NCI-H2227 treated with DMSO at 0.1 percent for 48 hours (cell line): ENCODE results near the gene CTDSP2.

Experiments used
- DNase-seq: peaks from one replicate; lab custom pipeline; 2025; lab: John Stamatoyannopoulos, UW

CTDSP2 gene

DNA sequence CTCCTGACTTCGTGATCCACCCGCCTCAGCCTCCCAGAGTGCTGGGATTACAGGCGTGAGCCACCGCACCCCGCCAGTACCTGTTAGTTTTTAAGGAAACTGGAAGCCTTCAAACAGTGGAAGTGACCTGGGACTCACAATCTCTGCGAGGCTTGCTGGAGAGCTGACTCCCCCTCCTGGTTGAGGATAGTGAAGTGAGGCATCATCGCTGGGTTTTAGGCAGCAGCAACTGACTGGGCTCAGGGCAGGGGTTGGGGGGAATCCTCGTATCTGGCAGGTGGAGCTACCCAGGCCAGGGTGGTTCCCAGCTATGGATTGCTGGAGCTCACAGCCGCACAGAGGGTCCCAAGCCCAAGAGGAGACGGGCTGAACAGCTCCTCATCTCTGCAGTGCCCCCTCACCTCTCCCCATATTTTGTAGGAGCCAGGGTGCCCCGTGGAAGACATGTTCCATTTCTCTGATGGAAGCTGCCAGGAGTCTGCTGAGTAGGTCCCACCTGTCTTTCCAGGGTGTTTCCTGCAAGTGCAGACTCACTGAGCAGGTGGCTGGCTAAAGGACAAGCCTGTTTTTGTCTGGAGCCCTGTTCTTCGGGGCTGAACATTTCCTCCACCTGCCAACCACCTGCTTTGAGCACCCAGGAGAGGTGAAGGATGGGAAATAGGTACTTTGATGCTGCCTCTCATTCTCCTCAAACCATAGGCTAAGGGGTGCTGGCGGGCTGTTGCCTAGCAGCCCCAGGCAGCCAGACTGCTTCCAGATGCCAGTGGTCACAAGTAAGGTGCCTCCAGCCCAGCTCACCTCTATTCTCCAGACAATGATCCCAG lies 31.1 kb downstream of the CTDSP2 start:
- DNase-seq, result no peak

DNA sequence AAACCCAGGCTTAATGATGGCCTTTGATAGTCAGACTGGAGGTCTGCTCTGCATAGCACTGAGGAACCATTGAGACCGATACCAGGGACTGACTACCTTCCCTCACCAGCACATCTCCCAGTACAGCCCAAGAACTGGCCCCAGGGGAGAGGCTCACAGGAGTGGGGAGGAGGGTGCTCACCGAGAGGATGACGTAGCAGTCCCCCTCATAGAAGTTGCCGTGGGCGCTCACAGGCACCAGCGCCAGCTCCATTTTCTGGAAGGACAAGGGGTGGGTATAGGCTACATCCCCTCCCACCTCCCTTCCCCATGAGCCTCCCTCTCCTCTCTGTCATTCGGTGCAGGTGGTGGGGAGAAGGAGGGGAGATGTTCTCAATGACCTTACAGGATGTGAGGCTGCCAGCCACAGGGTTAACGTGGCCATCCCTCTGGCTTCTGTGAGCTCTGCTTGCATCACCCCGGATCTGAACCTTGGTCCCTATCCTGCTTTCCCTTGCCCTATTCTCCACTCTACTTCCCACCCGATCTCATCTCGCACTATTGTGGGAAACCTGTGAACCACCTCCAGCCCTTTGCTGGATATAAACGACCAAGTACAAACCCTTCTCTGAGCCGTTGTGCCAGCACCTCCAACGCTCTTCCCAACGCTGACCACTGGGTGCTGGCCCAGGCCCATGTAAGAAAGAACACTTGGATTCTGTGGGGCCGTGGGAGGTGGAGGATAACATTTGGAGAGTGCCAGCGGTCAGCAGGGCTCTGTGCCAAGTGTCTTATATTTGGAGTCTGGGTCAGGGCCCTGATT lies 32.4 kb downstream of the CTDSP2 start:
- no peak for DNase-seq

DNA sequence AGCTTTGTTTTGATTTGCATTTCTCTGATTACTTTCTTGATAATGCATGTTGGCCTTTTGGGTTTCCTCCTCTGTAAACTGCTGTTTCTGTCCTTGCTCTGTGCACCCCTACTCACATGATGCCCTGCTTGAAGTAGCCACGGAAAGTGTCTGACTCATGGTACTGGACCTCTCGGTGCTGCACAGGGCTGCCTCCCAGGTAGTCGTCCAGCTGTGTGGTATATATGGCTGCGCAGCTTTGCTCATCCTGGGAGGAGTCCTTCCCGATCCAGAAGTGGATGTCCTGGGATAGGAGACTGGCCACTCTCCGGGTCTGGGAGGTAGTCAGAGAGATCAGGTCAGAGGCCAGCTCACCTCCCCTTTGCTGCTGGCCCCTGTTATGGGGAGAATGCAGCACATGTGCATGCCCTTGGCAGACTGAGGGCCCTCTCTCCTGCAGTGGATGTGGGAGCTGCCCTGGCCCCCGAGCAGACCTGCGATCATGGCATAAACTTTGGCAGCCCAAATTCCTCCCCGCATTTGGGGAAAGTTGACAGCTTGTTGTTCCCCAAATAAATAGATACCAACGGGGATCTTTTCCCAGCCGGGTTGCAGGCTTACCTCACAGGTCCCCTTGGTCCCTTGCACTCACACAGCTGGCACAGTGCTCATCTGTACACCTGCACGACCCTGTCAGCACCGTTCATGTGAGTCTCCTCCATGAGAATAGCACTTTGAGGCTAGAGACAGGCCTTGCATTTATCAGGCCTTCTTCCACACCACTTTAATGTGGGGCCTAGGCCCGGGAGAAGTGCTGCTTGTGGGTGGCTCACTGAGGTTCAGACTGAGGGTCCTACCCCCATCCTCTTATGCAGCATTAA lies 33.2 kb downstream of the CTDSP2 start:
- DNase-seq, result no peak

DNA sequence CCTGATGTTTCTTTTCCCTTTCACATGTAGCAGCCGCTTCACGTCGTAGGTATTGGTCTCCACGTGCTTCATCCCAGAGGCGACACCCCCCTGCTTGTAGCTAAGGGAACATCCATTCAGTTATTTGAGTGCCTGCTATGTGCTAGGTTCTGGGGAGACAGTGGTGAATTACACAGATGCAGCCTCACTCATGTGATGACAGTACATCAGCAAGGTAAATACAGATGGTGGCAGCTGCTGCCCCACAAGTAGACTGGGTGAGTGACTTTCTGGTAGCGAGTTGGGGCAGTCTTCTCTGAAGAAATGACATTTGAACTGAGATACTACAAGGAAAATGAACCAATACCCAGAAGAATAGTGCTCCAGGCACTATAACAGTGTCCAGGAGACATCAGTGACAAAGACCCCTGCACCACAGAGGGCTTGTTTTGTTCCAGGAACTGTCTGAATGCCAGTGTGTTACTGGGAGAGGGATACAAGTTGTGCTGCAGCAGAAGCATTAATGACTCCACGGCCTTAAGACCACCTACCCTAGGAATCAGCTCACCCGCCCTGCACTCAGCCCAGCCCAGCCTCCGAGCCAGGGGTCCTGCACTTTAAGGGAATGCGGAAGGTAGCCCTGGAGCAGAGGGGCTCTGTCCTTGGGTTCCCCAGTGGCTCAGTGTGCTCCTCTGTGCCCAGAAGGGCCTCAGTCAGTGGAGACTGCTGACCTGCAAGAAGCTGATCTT lies 35.3 kb downstream of the CTDSP2 start:
- DNase-seq, result no peak

DNA sequence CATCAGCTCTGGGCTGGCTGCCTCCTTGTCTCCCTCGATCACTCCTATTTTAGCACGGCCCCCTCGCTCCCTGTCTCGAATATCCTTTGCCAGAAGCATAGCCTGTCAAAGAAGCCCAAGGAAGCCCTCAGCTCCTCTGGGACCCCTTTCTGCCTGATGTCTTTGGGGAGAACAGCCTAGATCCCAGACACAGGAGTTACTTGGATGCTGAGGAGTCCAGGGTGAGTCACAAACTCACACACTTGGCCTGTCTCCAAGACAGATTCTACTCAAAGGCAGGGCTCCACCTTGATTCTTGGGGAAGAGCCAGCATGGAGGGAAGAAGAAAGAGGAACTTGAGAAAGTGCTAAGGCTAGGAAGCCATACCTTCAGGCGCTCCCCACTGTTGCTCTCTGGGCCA lies 36.1 kb downstream of the CTDSP2 start:
- DNase-seq, result no peak

DNA sequence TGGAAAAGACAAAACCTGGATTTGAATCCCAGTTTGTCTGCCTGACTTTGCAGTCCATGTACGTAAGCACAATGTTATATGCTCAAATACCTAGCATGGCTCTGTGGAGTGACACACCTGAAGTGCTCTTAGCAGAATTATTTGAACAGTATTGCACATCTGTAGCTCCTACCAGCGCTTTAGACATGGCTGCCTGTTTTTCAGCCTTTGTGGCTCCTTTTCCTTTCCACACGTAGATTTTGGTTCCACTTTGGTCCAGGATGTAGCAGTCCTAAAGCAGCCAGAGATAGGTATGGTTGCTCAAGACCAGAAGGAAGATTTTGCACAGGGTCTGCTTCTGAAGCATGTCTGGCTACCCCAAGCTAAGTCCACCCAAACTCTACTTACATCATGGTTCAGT lies 37.1 kb downstream of the CTDSP2 start:
- DNase-seq, result no peak

DNA sequence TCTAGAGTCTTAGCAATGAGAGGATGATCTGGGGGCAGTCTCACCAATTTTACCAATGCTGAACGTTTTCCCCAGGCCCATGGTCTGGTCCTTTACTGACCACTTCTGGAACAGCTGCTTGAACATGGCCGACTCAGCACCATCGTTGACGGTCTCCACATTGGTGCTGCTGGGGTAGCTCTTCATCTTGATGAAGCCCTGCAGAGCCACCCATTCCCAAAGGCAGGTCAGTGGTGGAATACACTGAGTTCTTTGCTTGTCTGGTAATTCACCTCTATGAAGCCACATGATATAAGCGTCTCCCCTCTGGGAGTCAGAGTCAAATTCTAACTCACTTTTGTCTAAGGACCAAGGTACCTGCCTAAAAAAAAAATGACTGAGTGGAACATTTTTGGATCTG lies 38.2 kb downstream of the CTDSP2 start:
- DNase-seq, result no peak

DNA sequence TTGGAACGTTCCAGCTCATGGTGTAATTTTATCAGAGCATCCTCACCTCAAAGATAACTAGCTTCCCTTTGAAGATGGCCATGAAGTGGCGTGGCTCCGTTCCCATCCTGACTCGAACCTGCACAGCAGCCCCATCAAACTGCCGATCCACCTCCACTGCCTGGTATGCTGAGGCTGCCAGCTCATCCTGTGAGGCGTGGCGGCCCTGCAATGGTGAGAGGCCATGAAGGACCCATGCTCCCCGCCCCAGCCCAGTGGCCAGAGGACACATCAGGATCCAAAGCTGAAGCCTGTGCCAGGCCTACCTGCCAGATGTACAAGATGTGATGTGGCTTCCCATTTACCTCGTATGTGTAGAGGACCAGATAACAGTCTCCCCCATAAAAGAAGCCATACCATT lies 39.2 kb downstream of the CTDSP2 start:
- no peak for DNase-seq

DNA sequence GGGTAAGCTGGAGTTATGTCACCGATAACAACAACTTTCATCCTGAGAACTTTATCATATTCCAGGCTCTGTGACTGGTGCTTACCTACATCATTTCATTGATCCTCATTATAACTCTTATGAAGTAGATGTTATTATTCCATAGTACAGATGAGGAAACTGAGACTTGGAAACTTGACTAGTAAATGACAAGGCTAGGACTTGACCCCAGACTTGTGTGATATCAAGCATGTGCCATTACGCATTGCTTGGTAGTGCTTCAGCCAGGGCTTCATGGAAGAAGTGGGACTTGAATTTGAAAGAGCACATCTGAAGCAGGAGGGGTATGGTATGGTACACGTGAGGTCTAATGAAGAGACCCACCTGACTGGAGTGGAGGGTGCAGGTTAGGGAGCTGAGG lies 39.9 kb downstream of the CTDSP2 start:
- no peak for DNase-seq

DNA sequence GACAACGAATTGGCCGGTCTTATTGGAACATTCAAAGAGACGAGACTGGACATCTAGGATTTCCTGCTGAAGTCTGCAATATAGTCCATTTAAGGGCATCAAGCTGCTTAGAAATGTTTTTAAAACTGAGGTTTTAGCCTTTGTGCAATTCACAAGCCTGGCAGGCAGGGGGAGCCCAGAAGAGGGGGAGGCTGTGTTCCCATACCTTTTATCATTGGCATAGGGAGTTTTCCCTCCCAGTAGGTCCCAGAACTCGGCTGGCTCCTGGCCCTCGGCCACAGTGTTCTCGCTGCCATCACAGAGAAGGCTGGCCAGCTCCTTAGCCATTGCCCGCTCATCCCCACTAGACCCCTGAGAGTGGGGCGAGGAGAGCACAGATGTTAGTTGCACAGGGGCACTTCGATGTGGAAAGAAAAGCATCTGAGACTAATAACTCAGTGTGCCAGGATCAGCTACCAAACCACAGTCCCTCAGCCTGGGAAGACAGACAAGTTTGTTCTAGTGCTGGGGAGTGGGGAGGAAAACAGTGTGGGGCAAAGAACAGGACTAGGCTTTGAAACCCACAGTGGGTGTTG lies 43.1 kb downstream of the CTDSP2 start:
- peak; percentile 2 for DNase-seq

DNA sequence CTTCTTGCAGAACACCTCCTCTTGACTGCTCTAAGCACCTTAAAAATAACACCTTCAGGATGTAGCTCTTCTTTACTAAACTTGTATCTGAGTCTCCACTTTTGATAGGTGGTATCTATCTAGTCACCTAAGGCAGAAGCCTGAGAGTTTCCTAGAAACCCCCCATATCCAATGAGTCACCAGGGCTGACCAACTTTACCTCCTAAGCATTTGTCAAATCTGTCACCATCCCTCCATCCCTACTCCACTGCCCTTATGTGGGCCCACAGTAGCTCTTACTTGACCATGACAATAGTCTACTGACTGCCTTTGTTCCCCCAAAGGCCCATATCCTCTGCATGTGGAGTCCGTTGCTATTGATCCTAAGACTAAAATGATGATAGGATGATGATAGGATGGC lies 43.9 kb downstream of the CTDSP2 start:
- DNase-seq, result no peak

DNA sequence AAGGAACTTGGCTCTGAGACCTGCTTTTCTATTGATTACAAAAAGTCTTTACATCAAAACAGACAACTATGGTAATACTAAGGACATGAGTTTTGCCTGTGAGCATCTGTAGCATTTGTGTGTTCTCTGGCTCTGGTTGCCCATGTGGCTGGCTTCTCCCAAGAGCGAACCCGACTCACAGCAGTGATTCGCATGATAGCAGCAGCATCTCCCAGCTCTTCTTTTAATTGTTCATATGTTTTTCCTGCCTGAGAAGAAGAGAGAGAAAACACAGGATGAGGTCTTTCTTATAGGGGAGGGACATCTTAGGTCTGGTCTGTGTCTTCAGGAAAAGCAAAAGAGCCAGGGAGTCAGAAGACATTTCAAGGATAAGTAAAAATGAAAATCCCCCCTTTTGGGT lies 45.6 kb downstream of the CTDSP2 start:
- DNase-seq, result no peak

DNA sequence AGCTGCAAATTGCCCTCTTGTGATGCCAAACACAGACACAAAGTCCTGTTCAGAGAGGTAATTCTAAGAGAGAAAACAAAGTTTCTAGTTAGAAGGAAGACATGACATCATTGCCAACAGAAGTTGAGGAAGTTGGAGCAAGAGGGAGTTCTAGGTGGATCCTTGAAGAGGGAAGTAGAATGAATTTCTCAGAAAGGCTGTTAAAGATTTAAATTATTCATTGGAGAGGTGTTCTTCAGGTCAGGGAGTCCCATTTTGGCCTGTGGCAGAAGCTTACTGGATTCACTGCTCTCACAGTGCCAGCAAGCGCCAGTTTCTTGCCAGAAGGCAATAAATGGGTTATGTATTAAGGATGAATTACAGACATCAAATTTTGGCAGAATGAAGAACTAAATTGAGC lies 48.6 kb downstream of the CTDSP2 start:
- DNase-seq, result no peak

DNA sequence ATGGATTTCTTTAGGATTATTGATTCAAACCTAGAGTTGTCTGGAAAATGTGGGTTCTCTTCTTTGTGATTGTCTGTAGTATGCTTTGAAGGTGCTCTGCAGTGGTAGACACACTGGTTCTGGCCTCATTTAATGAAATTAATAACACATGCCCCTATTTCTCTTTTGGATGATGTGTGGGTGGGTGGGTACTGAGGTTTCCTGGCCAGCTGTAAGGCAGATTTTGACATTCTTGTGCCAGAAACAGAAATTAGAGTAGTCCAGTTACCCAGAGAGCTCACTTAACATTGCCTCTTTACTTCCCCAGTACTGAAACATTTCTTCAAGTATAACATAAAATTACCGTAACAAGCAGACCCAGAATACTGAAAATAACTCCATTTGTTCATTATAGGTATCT lies 49.5 kb downstream of the CTDSP2 start:
- DNase-seq, result no peak

DNA sequence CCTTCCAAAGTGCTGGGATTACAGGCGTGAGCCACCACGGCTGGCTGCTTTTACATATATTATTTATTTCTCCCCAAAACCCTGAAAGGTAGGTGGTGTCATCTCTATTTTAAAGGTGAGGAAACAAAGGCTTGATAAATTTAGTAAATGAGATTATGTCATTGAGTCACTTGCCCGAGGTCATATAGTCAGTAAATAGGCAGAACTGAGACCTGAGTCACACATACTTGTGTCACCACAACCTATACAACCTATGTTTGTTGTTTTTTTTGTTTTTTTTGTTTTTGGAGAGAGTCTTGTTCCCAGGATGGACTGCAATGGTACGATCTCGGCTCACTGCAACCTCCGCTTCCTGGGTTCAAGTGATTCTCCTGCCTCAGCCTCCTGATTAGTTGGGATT lies 51.2 kb downstream of the CTDSP2 start:
- DNase-seq, result no peak

DNA sequence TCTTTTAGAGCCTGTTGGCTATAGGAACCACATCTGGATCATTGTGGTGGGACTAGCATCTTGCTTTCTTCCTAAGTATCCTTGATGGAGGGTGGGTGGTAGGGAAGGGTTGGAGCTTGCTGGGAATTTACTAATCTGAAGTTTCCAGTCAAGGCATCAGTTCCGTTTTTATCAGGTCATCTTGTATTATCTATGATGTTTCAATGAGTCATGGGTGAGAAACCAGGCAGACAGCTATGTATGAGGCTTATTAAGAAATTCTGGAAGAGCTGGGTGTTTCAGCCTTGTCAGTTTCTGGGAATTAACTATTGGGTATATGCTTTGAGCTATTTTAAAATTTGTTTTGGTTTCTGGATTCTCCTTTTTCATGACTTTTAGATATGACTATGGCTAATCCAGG lies 52.6 kb downstream of the CTDSP2 start:
- DNase-seq, result no peak

DNA sequence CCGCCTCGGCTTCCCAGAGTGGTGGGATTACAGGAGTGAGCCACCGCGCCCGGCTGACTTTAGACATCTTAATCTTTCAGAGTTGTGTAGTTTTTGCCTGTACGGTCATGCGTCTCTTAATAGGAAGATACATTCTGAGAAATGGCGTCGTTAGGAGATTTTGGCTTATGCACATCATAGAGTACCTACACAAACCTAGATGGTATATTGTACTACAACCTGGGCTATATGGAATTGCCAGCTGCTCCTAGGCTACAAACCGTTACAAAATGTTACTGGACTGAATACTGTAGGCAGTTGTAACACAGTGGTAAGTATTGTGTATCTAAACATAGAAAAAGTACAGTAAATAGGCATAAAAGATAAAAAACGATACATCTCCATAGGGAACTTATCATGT lies 62.7 kb downstream of the CTDSP2 start:
- DNase-seq, result no peak

DNA sequence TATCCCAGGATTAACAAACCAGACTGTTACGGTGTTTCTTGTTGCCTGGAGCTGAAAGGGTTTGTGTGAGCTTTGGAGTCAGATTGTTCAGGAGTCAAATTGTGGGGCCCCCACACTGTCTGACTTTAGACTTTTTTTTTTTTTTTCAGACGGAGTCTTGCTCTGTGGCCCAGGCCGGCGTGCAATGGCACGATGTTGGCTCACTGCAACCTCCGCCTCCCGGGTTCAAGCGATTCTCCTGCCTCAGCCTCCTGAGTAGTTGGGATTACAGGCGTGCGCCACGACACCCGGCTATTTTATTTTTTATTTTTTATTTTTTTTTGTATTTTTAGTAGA lies 63.1 kb downstream of the CTDSP2 start:
- no peak for DNase-seq

DNA sequence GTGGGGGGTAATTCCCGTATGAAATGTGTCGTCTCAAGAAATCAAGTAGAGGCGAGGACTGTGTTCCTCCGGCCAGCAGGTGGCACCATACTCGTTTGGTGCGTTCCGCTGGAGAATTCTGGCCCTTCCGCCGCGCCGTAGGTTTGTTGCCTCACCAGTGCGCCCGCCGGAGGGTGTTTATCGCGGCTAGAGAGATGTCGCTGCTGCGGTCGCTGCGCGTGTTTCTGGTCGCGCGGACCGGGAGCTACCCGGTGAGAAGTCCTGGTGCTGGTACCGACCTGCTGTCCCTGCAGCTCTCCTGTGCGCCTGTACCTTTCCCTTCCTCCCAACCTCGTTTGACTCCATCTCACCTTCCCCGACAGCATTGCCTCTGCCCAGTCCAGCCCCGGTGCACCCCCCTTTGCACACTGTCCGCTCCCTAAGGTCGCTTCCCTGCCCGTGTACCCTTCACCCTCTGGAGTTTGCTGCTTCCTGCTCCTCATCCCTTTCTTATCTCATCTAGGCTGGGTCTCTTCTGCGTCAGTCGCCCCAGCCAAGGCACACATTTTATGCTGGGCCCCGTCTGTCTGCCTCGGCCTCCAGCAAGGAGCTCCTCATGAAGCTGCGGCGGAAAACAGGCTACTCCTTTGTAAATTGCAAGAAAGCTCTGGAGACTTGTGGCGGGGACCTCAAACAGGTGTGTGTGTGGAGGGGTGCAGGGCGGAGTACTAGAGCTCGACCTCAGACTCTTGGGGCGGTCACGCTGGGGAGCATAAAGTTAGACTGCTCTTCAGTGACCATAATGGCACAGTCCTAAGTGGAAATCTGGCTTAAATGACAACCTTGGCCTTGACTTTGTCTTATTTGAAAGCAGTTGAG lies 63.7 kb downstream of the CTDSP2 start, which contains the start of gene TSFM:
Gene TSFM (plus strand): TSS at position 180 of the 858 bp plus-strand sequence. CDS start 15 bp downstream, at position 195.
- peak; percentile 83 for DNase-seq

DNA sequence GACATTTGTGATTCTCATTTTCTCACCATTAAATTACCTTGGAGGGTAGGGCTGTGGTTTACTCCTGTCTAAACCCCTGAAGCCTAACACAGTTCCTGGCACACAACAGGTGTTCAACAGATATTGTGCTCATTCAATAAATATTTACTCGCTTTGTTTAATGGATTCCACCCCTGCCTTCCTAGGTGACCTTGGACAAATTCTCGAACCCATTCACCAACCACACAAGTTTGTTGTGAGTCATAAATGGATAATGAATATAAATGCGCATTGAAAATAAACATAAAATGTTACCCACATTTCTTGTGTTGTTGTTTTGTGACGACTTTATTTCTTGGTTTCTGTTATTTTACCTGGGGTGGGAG lies 64.3 kb downstream of the CTDSP2 start:
- DNase-seq, result no peak

DNA sequence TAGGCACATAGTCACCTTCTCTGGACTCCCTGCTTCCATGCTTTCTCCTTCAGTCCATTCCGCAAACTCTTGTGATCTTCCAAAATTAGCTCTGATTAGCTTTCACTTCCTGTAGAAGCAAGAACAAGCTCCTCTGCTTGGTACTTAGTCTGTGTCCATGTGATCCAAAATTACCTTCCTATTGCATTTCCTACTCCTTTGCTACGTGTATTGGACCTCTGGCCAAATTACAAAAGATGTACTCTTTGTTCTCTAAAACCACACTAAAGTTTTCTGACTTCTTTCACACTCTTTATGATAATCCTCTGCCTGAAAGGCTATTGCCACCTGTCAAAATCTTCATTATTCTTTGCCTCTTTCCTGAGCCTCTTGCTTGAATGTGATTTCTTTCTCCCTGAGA lies 64.7 kb downstream of the CTDSP2 start:
- DNase-seq, result no peak
